ENCODE results near the gene YIPF1. TPM values are rescaled to one million over a fixed set of nuclear protein-coding genes. Genes with fewer than 3 reads are reported as not detected.
"Not testable (repeated sequence)": the region's sequence is repeated elsewhere in the genome, so short reads cannot be mapped to it uniquely, and the experiment has no call there.

YIPF1 gene
- total and polyA plus RNA-seq, 10 of the 15 experiments (the other 5 are each of a cell fraction or from before 2014, with no cell fraction given), result 13.0 to 36.0 (median 20.3) TPM

- TF ChIP-seq SKIL (IDR thresholded peaks at IDR 0.05; ENCODE audit: low read depth, poor library complexity, severe bottlenecking), result no peak
- no peak for TF ChIP-seq PAX8 (IDR thresholded peaks at IDR 0.05)
- no peak for TF ChIP-seq HSF1 (IDR thresholded peaks at IDR 0.05; ENCODE audit: low read depth, low read length)
These were observed 935 bp upstream of the YIPF1 start (continued) for GRCh38 chr1:53890522-53890941.

DNA sequence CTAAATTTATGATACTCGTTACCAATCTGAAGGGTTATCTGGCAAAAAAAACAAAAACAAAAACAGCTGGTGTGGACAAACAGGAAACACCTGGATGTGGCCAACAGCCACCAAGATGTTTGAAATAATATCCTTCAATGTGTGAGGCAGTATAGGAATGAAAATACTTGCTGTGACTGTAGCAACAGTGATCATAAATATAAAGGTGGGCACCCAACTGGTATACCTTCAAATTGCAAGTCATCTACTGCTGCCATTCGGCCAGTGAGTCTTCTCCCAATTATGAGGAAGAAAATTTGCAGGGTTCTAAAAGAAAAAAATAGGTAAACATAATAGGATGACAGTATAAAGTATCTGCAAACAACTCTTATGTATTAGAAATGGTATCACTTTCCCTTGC is 916 bp downstream of the YIPF1 start:
- FAIRE-seq, result no peak

DNA sequence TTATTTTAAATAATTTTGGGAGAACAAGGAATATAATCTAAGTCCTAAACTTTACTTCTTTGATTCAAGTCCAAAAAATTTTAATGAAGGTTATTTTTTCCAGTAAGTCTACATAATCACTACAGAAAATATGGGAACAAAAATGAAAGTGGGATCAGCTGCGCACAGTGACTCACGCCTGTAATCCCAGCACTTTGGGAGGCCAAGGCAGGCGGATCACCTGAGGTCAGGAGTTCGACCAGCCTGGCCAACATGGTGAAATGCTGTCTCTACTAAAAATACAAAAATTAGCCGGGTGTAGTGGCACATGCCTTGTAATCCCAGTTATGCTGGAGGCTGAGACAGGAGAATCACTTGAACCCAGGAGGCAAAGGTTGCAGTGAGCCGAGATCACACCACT is 6.0 kb downstream of the YIPF1 start:
- ChIA-PET CTCF (interaction anchor here (1.0 to 8.7 kb wide), 4 partner anchors 23 to 76 kb away, joined by 3 to 198 read pairs (median 6); partner anchors contain the start of genes IFT25 and LRRC42), POLR2A (interaction anchor here (0.6 to 1.8 kb wide), 2 partner anchors 37 to 62 kb away, joined by 5 to 7 read pairs; partner anchors contain the start of genes IFT25 and LRRC42), RAD21 (ENCODE audit: unreplicated experiment) (interaction anchor here (1.4 kb wide), 1 partner anchor 64 kb away, joined by 7 read pairs; no protein-coding TSS in a partner anchor), SMC1A (ENCODE audit: uncharacterized antibody, unreplicated experiment) (interaction anchor here (1.5 to 2.3 kb wide), 2 partner anchors 72 to 76 kb away, joined by 7 read pairs; no protein-coding TSS in a partner anchor)
- H3K27ac ChIP-seq (ENCODE audit: control insufficient read depth, insufficient read depth); H3K4me2 ChIP-seq (ENCODE audit: control insufficient read depth, insufficient read depth); FAIRE-seq; H4K20me1 ChIP-seq (ENCODE audit: control insufficient read depth, insufficient read depth); H3K9me3 ChIP-seq (replicated peaks; ENCODE audit: control insufficient read depth, insufficient read depth, low read length); intact Hi-C loops (cut with micrococcal nuclease; ENCODE audit: unreplicated experiment); ATAC-seq; H3K9ac ChIP-seq (ENCODE audit: control insufficient read depth, insufficient read depth, low read length); H2AFZ ChIP-seq (ENCODE audit: control insufficient read depth, low read depth, low read length); in situ Hi-C loops (cut with MboI); H3K79me2 ChIP-seq (ENCODE audit: control insufficient read depth, insufficient read depth, low read length); BruUV-seq (replicated peaks); H3K27me3 ChIP-seq (replicated peaks in 1 of 2; ENCODE audit: control insufficient read depth in 2 of 2, insufficient read depth in 2 of 2, low read length in 1 of 2); DNase-seq (ENCODE audit: low read depth, low spot score); H3K4me1 ChIP-seq (ENCODE audit: control insufficient read depth, insufficient read depth, low read length); H3K4me3 ChIP-seq; H3K36me3 ChIP-seq (ENCODE audit: control insufficient read depth in 2 of 2, insufficient read depth in 2 of 2, low read length in 1 of 2): not testable (repeated sequence)
- 95% methylated on average over 6 of the region's 6 CpGs for WGBS (ENCODE audit: insufficient coverage, insufficient replicate concordance, low lambda C conversion rate, missing lambda C conversion rate)

More for the DNA sequence above, 916 bp downstream of the YIPF1 start:
- H3K27me3 ChIP-seq (replicated peaks in 1 of 2; ENCODE audit: control insufficient read depth in 2 of 2, insufficient read depth in 2 of 2, low read length in 1 of 2), result no peaks in the 10 kb centered on the region
- WGBS (ENCODE audit: insufficient coverage, insufficient replicate concordance, low lambda C conversion rate, missing lambda C conversion rate), result 43% methylated on average over 2 of the region's 2 CpGs
- TF ChIP-seq SIN3A (IDR thresholded peaks at IDR 0.05; ENCODE audit: low read depth, low read length), result no peak
- TF ChIP-seq TCF12 (IDR thresholded peaks at IDR 0.05; ENCODE audit: low read depth, low read length), result 0 out of 2 replicates have a peak, but pooled peaks have one; percentile 22
- peaks cover 5% of the 10 kb centered on the region; the same call in 1 of the 2 replicates for H3K4me1 ChIP-seq (ENCODE audit: control insufficient read depth, insufficient read depth, low read length)
- H3K79me2 ChIP-seq (ENCODE audit: control insufficient read depth, insufficient read depth, low read length), result peaks cover 5% of the 10 kb centered on the region
- no peaks in the 10 kb centered on the region for H3K9me3 ChIP-seq (replicated peaks; ENCODE audit: control insufficient read depth, insufficient read depth, low read length)
- peak overlapping the region; percentile 84 for H3K4me2 ChIP-seq (ENCODE audit: control insufficient read depth, insufficient read depth)
- H3K36me3 ChIP-seq (ENCODE audit: control insufficient read depth in 2 of 2, insufficient read depth in 2 of 2, low read length in 1 of 2), result no peaks in the 10 kb centered on the region
- no peak overlapping the region for H2AFZ ChIP-seq (ENCODE audit: control insufficient read depth, low read depth, low read length)
- H3K4me3 ChIP-seq, result peak overlapping the region; percentile 80
- POLR2A ChIA-PET, result interaction anchor here (1.1 to 1.5 kb wide), 2 partner anchors 10 to 53 kb away, joined by 3 to 4 read pairs; no protein-coding TSS in a partner anchor
- intact Hi-C loops (cut with micrococcal nuclease; ENCODE audit: unreplicated experiment), result loop anchor here (5.0 kb wide), 1 partner anchor 164 kb away; the partner anchor contains the start of genes TCEANC2 and TMEM59
- BruUV-seq (replicated peaks), result no TSS peak
- no peak overlapping the region; the same call in 1 of the 2 replicates for H3K27ac ChIP-seq (ENCODE audit: control insufficient read depth, insufficient read depth)
- in situ Hi-C loops (cut with MboI), result no loop called here
- RAD21 ChIA-PET (ENCODE audit: unreplicated experiment), result interaction anchor here (0.8 kb wide), 1 partner anchor 29 kb away, joined by 3 read pairs; no protein-coding TSS in a partner anchor
- CTCF ChIA-PET, result interaction anchor here (0.9 to 4.6 kb wide), 4 partner anchors 9 to 71 kb away, joined by 3 to 33 read pairs (median 5); partner anchors contain the start of genes IFT25 and LRRC42
- SMC1A ChIA-PET (ENCODE audit: uncharacterized antibody, unreplicated experiment), result interaction anchor here (1.0 to 2.0 kb wide), 3 partner anchors 10 to 59 kb away, joined by 3 to 5 read pairs (median 4); no protein-coding TSS in a partner anchor
- no peaks in the 10 kb centered on the region for H4K20me1 ChIP-seq (ENCODE audit: control insufficient read depth, insufficient read depth)
- no peak overlapping the region for H3K9ac ChIP-seq (ENCODE audit: control insufficient read depth, insufficient read depth, low read length)
- DNase-seq (ENCODE audit: low read depth, low spot score) (no peak), ATAC-seq (no peak)
